Caco-2 (cell line): ENCODE data around the gene ZNF511. TPM values are rescaled to one million over a fixed set of nuclear protein-coding genes. Genes with fewer than 3 reads are reported as not detected.

Experiments
- Bru-seq: library from RNA; stranded (reverse); fragments of 400-500 nt; gene quantifications from one replicate; lab custom pipeline; 2021; lab: Mats Ljungman, UMichigan
- BruChase-seq, 2 experiments: library from RNA; stranded (reverse); fragments of 400-500 nt; gene quantifications; one replicate each; lab custom pipeline; 2021; lab: Mats Ljungman, UMichigan
- BruUV-seq: library from RNA; stranded (reverse); fragments of 400-500 nt; replicated peaks from 2 replicates; lab custom pipeline; 2021; lab: Mats Ljungman, UMichigan
- CTCF ChIA-PET: fragments of 300-600 bp; sonication (Branson Sonifier 250); formaldehyde crosslinking; loops from one replicate; lab custom pipeline; 2022; ENCODE audit warnings: antibody characterized with exemption; lab: Charles Lee
- POLR2A ChIA-PET: fragments of 300-600 bp; sonication (Branson Sonifier 250); formaldehyde crosslinking; loops from one replicate; lab custom pipeline; 2022; ENCODE audit warnings: antibody characterized with exemption; lab: Charles Lee
- DNase-seq, 2 experiments: peaks; one replicate each; pipeline versions ENCODE4 v3.0.0 to v3.0.0-alpha.2; 2020 to 2022
- H3K27me3 ChIP-seq: replicated peaks from 2 replicates; pipeline ENCODE4 v1.6.0; 2011; ENCODE audit warnings: low read length; ENCODE audit not compliant: control insufficient read depth, insufficient read depth
- H3K36me3 ChIP-seq: 2 replicates; pipeline ENCODE4 v1.5.1; 2011; ENCODE audit warnings: low read length; ENCODE audit not compliant: control insufficient read depth, insufficient read depth
- H3K4me1 ChIP-seq: fragments of 250-450 bp; sonication (Bioruptor Pico); 2 replicates; pipeline ENCODE4 v1.5.1; 2020; ENCODE audit warnings: mild to moderate bottlenecking
- H3K4me3 ChIP-seq: 2 replicates; pipeline ENCODE4 v1.5.1; 2011; ENCODE audit warnings: low read depth, mild to moderate bottlenecking, control low read depth, low read length
- H3K9me3 ChIP-seq: fragments of 250-450 bp; sonication (Bioruptor Pico); 2 replicates; pipeline ENCODE4 v1.5.1; 2020; ENCODE audit warnings: mild to moderate bottlenecking, moderate library complexity
- H3K27ac Mint-ChIP-seq: one replicate; pipeline ENCODE4 v1.8.0; 2022; ENCODE audit warnings: mixed read lengths; ENCODE audit not compliant: unreplicated experiment
- H3K27me3 Mint-ChIP-seq: one replicate; pipeline ENCODE4 v1.8.0; 2022; ENCODE audit warnings: mixed read lengths; ENCODE audit not compliant: insufficient read depth, unreplicated experiment
- H3K36me3 Mint-ChIP-seq: one replicate; pipeline ENCODE4 v1.8.0; 2022; ENCODE audit warnings: mild to moderate bottlenecking, mixed read lengths; ENCODE audit not compliant: insufficient read depth, unreplicated experiment
- H3K4me1 Mint-ChIP-seq: one replicate; pipeline ENCODE4 v1.8.0; 2022; ENCODE audit warnings: low read depth, mixed read lengths; ENCODE audit not compliant: unreplicated experiment
- H3K4me3 Mint-ChIP-seq: one replicate; pipeline ENCODE4 v1.8.0; 2022; ENCODE audit warnings: mild to moderate bottlenecking, moderate library complexity, mixed read lengths; ENCODE audit not compliant: unreplicated experiment
- H3K9me3 Mint-ChIP-seq: one replicate; pipeline ENCODE4 v1.8.0; 2022; ENCODE audit warnings: mixed read lengths; ENCODE audit not compliant: unreplicated experiment
- CTCF ChIP-seq, 2 experiments: fragments of 200-600 bp in 1 of 2; IDR thresholded peaks; 1 replicate in 1 of 2; 2 replicates in 1 of 2; pipeline versions ENCODE4 v1.5.1 to v1.8.0; 2011 to 2022; ENCODE audit warnings: antibody characterized with exemption in 1 of 2, control low read depth in 1 of 2, inconsistent platforms in 1 of 2, low read depth in 1 of 2, low read length in 1 of 2, mild to moderate bottlenecking in 1 of 2, moderate library complexity in 1 of 2; ENCODE audit not compliant: insufficient read depth in 1 of 2, severe bottlenecking in 1 of 2, unreplicated experiment in 1 of 2
- intact Hi-C: fragments of 100-400 bp; cut with micrococcal nuclease; formaldehyde crosslinking; loops from one replicate; pipeline ENCODE4 v1.10.0; 2022; ENCODE audit not compliant: unreplicated experiment
- long read RNA-seq: library from polyadenylated mRNA; stranded (forward); transcript quantifications from one replicate; pipeline ENCODE4 v2.0.0, GENCODE V29; 2022
- total RNA-seq: library from RNA; stranded (reverse); gene quantifications from 2 replicates; pipeline ENCODE4 v1.2.3, GENCODE V29; 2022

Gene ZNF511
- total RNA-seq (98.5 and 112 TPM in 2 replicates), Bru-seq, nascent RNA (percentile 84 among the genes with signal in this experiment), BruChase-seq, experiment 1, labeled RNA remaining after a 2-hour chase (percentile 93 among the genes with signal in this experiment), BruChase-seq, experiment 2, labeled RNA remaining after a 6-hour chase (percentile 95 among the genes with signal in this experiment)
- long read RNA-seq, transcript ZNF511-201 (5 exons, 2,004 nt): minor isoform, 10 of 193 reads
- long read RNA-seq, transcript ZNF511-202 (6 exons, 1,520 nt): major isoform, 156 of 193 reads
- long read RNA-seq, partial matches to known transcripts: 5 of 193 reads
- long read RNA-seq, other reads (novel, unspliced or antisense): 22 of 193 reads

GRCh38 chr10:133308421-133309099 lies at the start of gene ZNF511, which contains the start of gene TUBGCP2:
Gene ZNF511 (plus strand): TSS chr10:133308914. CDS start chr10:133308944, 30 bp downstream.
Gene TUBGCP2 (minus strand): TSS chr10:133308872. CDS start chr10:133302941, 5,931 bp downstream.
- H3K27me3 ChIP-seq: no peaks in the 10 kb centered on the region
- ChIA-PET CTCF (interaction anchor here (1.0 to 1.7 kb wide), 3 partner anchors 9 to 63 kb away, joined by 4 to 7 read pairs (median 5); no protein-coding TSS in a partner anchor), POLR2A (no interaction called here)
- Mint-ChIP-seq H3K9me3 (no peaks in the 10 kb centered on the region), H3K4me1 (peaks cover 16% of the 10 kb centered on the region), H3K27ac (peak within 1 kb of the TSS; percentile 100), H3K36me3 (peaks cover 39% of the 10 kb centered on the region), H3K4me3 (peak within 1 kb of the TSS; percentile 99), H3K27me3 (no peaks in the 10 kb centered on the region)
- intact Hi-C loops: loop anchor here (1.0 to 5.0 kb wide), 5 partner anchors 46 to 166 kb away; partner anchors contain the start of genes MTG1 and PAOX
- TSS peak; percentile 50 for BruUV-seq
- H3K4me1 ChIP-seq: peaks cover 7% of the 10 kb centered on the region
- no peaks in the 10 kb centered on the region for H3K9me3 ChIP-seq
- H3K36me3 ChIP-seq: peaks cover 6% of the 10 kb centered on the region
- peak in 1 of 2 experiments; percentile 39 for TF ChIP-seq CTCF (IDR thresholded peaks at IDR 0.05; ENCODE audit: insufficient read depth in 1 of 2, low read depth in 1 of 2, low read length in 1 of 2, severe bottlenecking in 1 of 2, unreplicated experiment in 1 of 2)
- peak; percentile 87 to 95 for DNase-seq
- peak within 1 kb of the TSS; percentile 99 for H3K4me3 ChIP-seq

- no peaks in the 10 kb centered on the region for H3K36me3 ChIP-seq
- ChIA-PET POLR2A (no interaction called here), CTCF (no interaction called here)
- no peak for TF ChIP-seq CTCF (IDR thresholded peaks at IDR 0.05; ENCODE audit: insufficient read depth in 1 of 2, low read depth in 1 of 2, low read length in 1 of 2, severe bottlenecking in 1 of 2, unreplicated experiment in 1 of 2)
- Mint-ChIP-seq H3K27me3 (no peaks in the 10 kb centered on the region), H3K4me1 (peaks cover 18% of the 10 kb centered on the region), H3K36me3 (peaks cover 11% of the 10 kb centered on the region), H3K4me3 (peak overlapping the region; percentile 64), H3K27ac (no peak overlapping the region), H3K9me3 (no peaks in the 10 kb centered on the region)
- no peak overlapping the region for H3K4me3 ChIP-seq
- no peak for DNase-seq
- intact Hi-C loops: no loop called here
- no TSS peak for BruUV-seq
- H3K4me1 ChIP-seq: peaks cover 28% of the 10 kb centered on the region
- H3K27me3 ChIP-seq: no peaks in the 10 kb centered on the region
- H3K9me3 ChIP-seq: no peaks in the 10 kb centered on the region
Observed at GRCh38 chr10:133259602-133259989, 49.1 kb upstream of the ZNF511 start.
